H1 (cell line): ENCODE data around the gene AP3M1. TPM values are rescaled to one million over a fixed set of nuclear protein-coding genes. Genes with fewer than 3 reads are reported as not detected.

Experiments
- CTCF ChIA-PET: fragments of 300-600 bp; sonication (Branson Sonifier 250); formaldehyde crosslinking; loops from one replicate; lab custom pipeline; 2021; ENCODE audit not compliant: partially characterized antibody; lab: Charles Lee
- POLR2A ChIA-PET: fragments of 300-600 bp; sonication (Branson Sonifier 250); formaldehyde crosslinking; loops from one replicate; lab custom pipeline; 2021; ENCODE audit warnings: inconsistent platforms; ENCODE audit not compliant: partially characterized antibody; lab: Charles Lee
- DNase-seq, 2 experiments: peaks; one replicate each; pipeline versions ENCODE4 v3.0.0 to v3.0.0-alpha.2; 2010 to 2022; ENCODE audit warnings: low spot score in 2 of 2, low read depth in 1 of 2, mixed read lengths in 1 of 2
- FAIRE-seq: peaks from 2 replicates; lab custom pipeline; 2011; peaks lifted over from hg19 to GRCh38; lab: Jason Lieb, UNC
- H2AFZ ChIP-seq: 2 replicates; pipeline ENCODE4 v1.8.1; 2012; ENCODE audit warnings: low read length, inconsistent platforms
- H2AK5ac ChIP-seq: 2 replicates; pipeline ENCODE4 v1.6.1; 2013; ENCODE audit warnings: low read depth, low read length
- H2BK120ac ChIP-seq: replicated peaks from 2 replicates; pipeline ENCODE3; 2013; ENCODE audit warnings: low read depth, low read length, inconsistent platforms
- H2BK12ac ChIP-seq: 2 replicates; pipeline ENCODE4 v1.6.1; 2013; ENCODE audit warnings: low read depth, low read length
- H2BK15ac ChIP-seq: 2 replicates; pipeline ENCODE4 v1.6.1; 2013; ENCODE audit warnings: low read length
- H2BK20ac ChIP-seq: 2 replicates; pipeline ENCODE4 v1.6.1; 2013; ENCODE audit warnings: low read length
- H2BK5ac ChIP-seq: 2 replicates; pipeline ENCODE4 v1.6.1; 2013; ENCODE audit warnings: low read depth, low read length
- H3K14ac ChIP-seq: 2 replicates; pipeline ENCODE4 v1.6.1; 2013; ENCODE audit warnings: inconsistent platforms; ENCODE audit not compliant: insufficient read length
- H3K18ac ChIP-seq: 2 replicates; pipeline ENCODE4 v1.6.1; 2013; ENCODE audit warnings: low read length; ENCODE audit errors: extremely low read depth
- H3K23ac ChIP-seq: 2 replicates; pipeline ENCODE4 v1.6.1; 2013; ENCODE audit warnings: inconsistent platforms; ENCODE audit not compliant: insufficient read length
- H3K23me2 ChIP-seq: 2 replicates; pipeline ENCODE4 v1.6.1; 2013; ENCODE audit warnings: low read depth, low read length
- H3K27ac ChIP-seq: 2 replicates; pipeline ENCODE4 v1.6.1; 2011; ENCODE audit warnings: low read depth, low read length, inconsistent platforms
- H3K27me3 ChIP-seq, 4 experiments: replicated peaks in 1 of 4; 1 replicate in 1 of 4; 2 replicates in 3 of 4; pipeline versions ENCODE4 v1.6.1 to v1.8.1; 2011 to 2013; ENCODE audit warnings: low read length in 3 of 4, mild to moderate bottlenecking in 3 of 4, inconsistent platforms in 2 of 4, mixed read lengths in 2 of 4, moderate library complexity in 1 of 4; ENCODE audit not compliant: control insufficient read depth in 3 of 4, insufficient read depth in 3 of 4; ENCODE audit errors: extremely low read depth in 1 of 4
- H3K36me3 ChIP-seq, 4 experiments: 2 replicates each; pipeline versions ENCODE4 v1.6.1 to v1.8.1; 2011 to 2013; ENCODE audit warnings: mild to moderate bottlenecking in 4 of 4, low read length in 3 of 4, moderate library complexity in 2 of 4, control low read depth in 1 of 4, inconsistent platforms in 1 of 4; ENCODE audit not compliant: insufficient read depth in 4 of 4, control insufficient read depth in 2 of 4
- H3K4ac ChIP-seq: replicated peaks from 2 replicates; pipeline ENCODE3; 2013; ENCODE audit warnings: low read length, low read depth, mixed read lengths, inconsistent platforms; ENCODE audit not compliant: insufficient read length
- H3K4me1 ChIP-seq, 4 experiments: replicated peaks in 1 of 4; 1 replicate in 1 of 4; 2 replicates in 3 of 4; pipeline versions ENCODE4 v1.6.1 to v1.8.1; 2011 to 2013; ENCODE audit warnings: low read length in 3 of 4, inconsistent platforms in 2 of 4, mixed read lengths in 1 of 4; ENCODE audit not compliant: insufficient read depth in 4 of 4, control insufficient read depth in 3 of 4
- H3K4me2 ChIP-seq, 2 experiments: 2 replicates each; pipeline versions ENCODE4 v1.6.1 to v1.8.1; 2011 to 2013; ENCODE audit warnings: low read depth in 2 of 2, low read length in 2 of 2, control low read depth in 1 of 2, inconsistent platforms in 1 of 2, mild to moderate bottlenecking in 1 of 2; ENCODE audit not compliant: insufficient read depth in 1 of 2
- H3K4me3 ChIP-seq, 4 experiments: fragments of 200-600, 300-600 bp in 1 of 4; sonication (generic), shearing (Covaris generic), sonication (Bioruptor Twin) in 1 of 4; 2 replicates each; pipeline versions ENCODE4 v1.5.1 to v1.8.1; 2011 to 2016; ENCODE audit warnings: low read length in 4 of 4, low read depth in 3 of 4, control low read depth in 2 of 4, inconsistent platforms in 2 of 4, mild to moderate bottlenecking in 2 of 4, mixed read lengths in 1 of 4, moderate library complexity in 1 of 4; ENCODE audit not compliant: insufficient read depth in 2 of 4; ENCODE audit errors: extremely low read depth in 1 of 4
- H3K56ac ChIP-seq: replicated peaks from 2 replicates; pipeline ENCODE3; 2013; ENCODE audit warnings: low read depth, mild to moderate bottlenecking, mixed read lengths, low read length, inconsistent platforms; ENCODE audit not compliant: insufficient read length
- H3K79me1 ChIP-seq: 2 replicates; pipeline ENCODE4 v1.6.1; 2013; ENCODE audit warnings: low read depth, low read length, control low read depth
- H3K79me2 ChIP-seq, 2 experiments: 2 replicates each; pipeline versions ENCODE4 v1.6.1 to v1.8.1; 2012 to 2013; ENCODE audit warnings: low read length in 2 of 2, mild to moderate bottlenecking in 2 of 2, inconsistent platforms in 1 of 2; ENCODE audit not compliant: insufficient read depth in 2 of 2, control insufficient read depth in 1 of 2
- H3K9ac ChIP-seq, 4 experiments: replicated peaks in 1 of 4; 1 replicate in 1 of 4; 2 replicates in 3 of 4; pipeline versions ENCODE4 v1.6.1 to v1.8.1; 2011 to 2013; ENCODE audit warnings: low read depth in 3 of 4, low read length in 3 of 4, control low read depth in 2 of 4, mild to moderate bottlenecking in 2 of 4, moderate library complexity in 2 of 4, inconsistent platforms in 1 of 4; ENCODE audit errors: extremely low read depth in 1 of 4
- H3K9me3 ChIP-seq, 2 experiments: 2 replicates each; pipeline versions ENCODE4 v1.6.1 to v1.8.1; 2012 to 2013; ENCODE audit warnings: mild to moderate bottlenecking in 2 of 2, moderate library complexity in 2 of 2, control low read depth in 1 of 2, inconsistent platforms in 1 of 2, low read depth in 1 of 2, low read length in 1 of 2, mixed read lengths in 1 of 2; ENCODE audit not compliant: insufficient read depth in 2 of 2
- H4K20me1 ChIP-seq, 2 experiments: replicated peaks in 1 of 2; 2 replicates each; pipeline versions ENCODE3 to v1.8.1; 2011 to 2013; ENCODE audit warnings: inconsistent platforms in 2 of 2, low read length in 2 of 2, mild to moderate bottlenecking in 1 of 2; ENCODE audit not compliant: insufficient read depth in 2 of 2, control insufficient read depth in 1 of 2
- H4K5ac ChIP-seq: 2 replicates; pipeline ENCODE4 v1.6.1; 2013; ENCODE audit warnings: low read length, low read depth, mixed read lengths, inconsistent platforms; ENCODE audit not compliant: insufficient read length
- H4K8ac ChIP-seq: 2 replicates; pipeline ENCODE4 v1.8.0; 2013; ENCODE audit warnings: mild to moderate bottlenecking, moderate library complexity, low read length, inconsistent platforms; ENCODE audit not compliant: insufficient read depth; ENCODE audit errors: extremely low read depth
- H4K91ac ChIP-seq: replicated peaks from 2 replicates; pipeline ENCODE3; 2013; ENCODE audit warnings: low read length, mixed read lengths, inconsistent platforms; ENCODE audit not compliant: insufficient read length
- ASH2L ChIP-seq: fragments of 200-600, 300-600 bp; sonication (generic); IDR thresholded peaks from one replicate; pipeline ENCODE4 v1.7.1; 2017; ENCODE audit warnings: low read length
- GTF2F1 ChIP-seq: IDR thresholded peaks from 2 replicates; pipeline ENCODE4 v1.6.1; 2012; ENCODE audit warnings: low read depth, low read length, improper control_type of control experiment, borderline replicate concordance
- KDM4A ChIP-seq: IDR thresholded peaks from one replicate; pipeline ENCODE4 v1.7.1; 2012; ENCODE audit warnings: low read depth, mild to moderate bottlenecking, moderate library complexity, low read length, inconsistent platforms; ENCODE audit not compliant: severe bottlenecking
- MAFK ChIP-seq: IDR thresholded peaks from 2 replicates; pipeline ENCODE4 v1.6.1; 2012; ENCODE audit warnings: low read depth, mild to moderate bottlenecking, improper control_type of control experiment, low read length
- POU5F1 ChIP-seq: IDR thresholded peaks from 2 replicates; pipeline ENCODE4 v1.6.1; 2011; ENCODE audit warnings: low read depth, mild to moderate bottlenecking, low read length, moderate library complexity
- RBBP5 ChIP-seq: IDR thresholded peaks from 2 replicates; pipeline ENCODE4 v1.7.1; 2012; ENCODE audit warnings: low read depth, mild to moderate bottlenecking, inconsistent platforms, low read length, moderate library complexity, borderline replicate concordance
- RNF2 ChIP-seq: fragments of 200-900, 300-1000 bp; sonication (generic); IDR thresholded peaks from 2 replicates; pipeline ENCODE4 v1.7.1; 2016; ENCODE audit warnings: borderline replicate concordance, low read depth, mild to moderate bottlenecking, antibody characterized with exemption, low read length; ENCODE audit not compliant: poor library complexity, severe bottlenecking; ENCODE audit errors: missing control alignments
- SIX5 ChIP-seq: IDR thresholded peaks from 2 replicates; pipeline ENCODE4 v1.6.1; 2011; ENCODE audit warnings: mild to moderate bottlenecking, low read depth, low read length
- SP1 ChIP-seq: IDR thresholded peaks from 2 replicates; pipeline ENCODE4 v1.6.1; 2011; ENCODE audit warnings: low read depth, low read length
- SP4 ChIP-seq: IDR thresholded peaks from 2 replicates; pipeline ENCODE4 v1.6.1; 2012; ENCODE audit warnings: low read length, inconsistent platforms
- USF2 ChIP-seq: IDR thresholded peaks from 2 replicates; pipeline ENCODE4 v1.6.1; 2011; ENCODE audit warnings: low read length, improper control_type of control experiment
- polyA plus RNA-seq, 7 experiments: library from polyadenylated mRNA; depleted of rRNA in 3 of 7; stranded (reverse) in 5 of 7; unstranded in 2 of 7; fragments of >200 nt in 5 of 7; fragments of 200-250 nt in 2 of 7; gene quantifications; 1 replicate in 5 of 7; 2 replicates in 1 of 7; 4 replicates in 1 of 7; pipeline versions ENCODE4 v1.2.1 to v1.2.3, GENCODE V29; 2011 to 2013; ENCODE audit warnings: missing spikeins in 2 of 7, mixed read lengths in 2 of 7
- total RNA-seq: library from RNA; stranded (reverse); fragmentation: NEBNext Ultra II Directional; extraction: Animal tissue kit (Norgen Biotek cat#: 25700); gene quantifications from 2 replicates; pipeline ENCODE4 v1.2.1, GENCODE V29; 2021

The AP3M1 gene
- total and polyA plus RNA-seq, 2 of the 8 experiments (the other 6 are each of a cell fraction or from before 2014, with no cell fraction given) = 23.9 to 38.9 TPM

GRCh38 chr10:74190494-74190893 lies 39.9 kb upstream of the AP3M1 start:
- Histone ChIP-seq H4K91ac (no peak overlapping the region), H3K27me3 (no peaks in the 10 kb centered on the region), H3K27ac (no peak overlapping the region), H2AK5ac (no peak overlapping the region), H2BK12ac (no peak overlapping the region), H3K14ac (no peak overlapping the region), H2AFZ (no peak overlapping the region), H4K8ac (no peak overlapping the region), H3K4me3 (no peak overlapping the region), H3K4ac (no peak overlapping the region), H3K79me1 (no peaks in the 10 kb centered on the region; the same call in none of the 2 replicates), H4K20me1 (no peaks in the 10 kb centered on the region), H3K9ac (no peak overlapping the region), H2BK15ac (no peak overlapping the region), H3K79me2 (peaks cover 0 to 78% of the 10 kb centered on the region in 2 experiments; a peak in 2 of 4 replicates), H3K56ac (no peak overlapping the region), H4K5ac (no peak overlapping the region), H2BK120ac (no peak overlapping the region), H3K9me3 (no peaks in the 10 kb centered on the region), H3K36me3 (no peaks in the 10 kb centered on the region), H3K4me2 (no peak overlapping the region), H3K23me2 (no peaks in the 10 kb centered on the region; the same call in none of the 2 replicates), H3K18ac (no peak overlapping the region), H2BK5ac (no peak overlapping the region), H2BK20ac (no peak overlapping the region), H3K4me1 (peaks cover 0 to 3% (median 1%) of the 10 kb centered on the region in 4 experiments; a peak in 2 of 7 replicates), H3K23ac (no peak overlapping the region)
- DNase-seq (no peak), FAIRE-seq (no peak)
- CTCF ChIA-PET = interaction anchor here (0.6 to 2.2 kb wide), 5 partner anchors 13 to 132 kb away, joined by 3 to 10 read pairs (median 3); no protein-coding TSS in a partner anchor
- POLR2A ChIA-PET = interaction anchor here (0.9 to 2.4 kb wide), 2 partner anchors 14 to 16 kb away, joined by 3 to 13 read pairs; no protein-coding TSS in a partner anchor
- no peak for TF ChIP-seq GTF2F1
- TF ChIP-seq MAFK = no peak
- no peak for TF ChIP-seq RBBP5
- no peak for TF ChIP-seq USF2
- TF ChIP-seq KDM4A = no peak
- TF ChIP-seq SP1 = no peak
- no peak for TF ChIP-seq ASH2L
- TF ChIP-seq SIX5 = no peak
- TF ChIP-seq POU5F1 = no peak
- TF ChIP-seq SP4 = no peak
- TF ChIP-seq RNF2 = no peak
